Stimulated activated CD4-positive, alpha-beta T cell treated with anti-CD3 and anti-CD28 coated beads, Interleukin-1b, Interleukin-23, amount 100 ng/mL, for 4 hours (primary cell): ENCODE measurements around the gene VWCE.

Experiments
- DNase-seq, 2 donors: peaks; one replicate each; pipeline ENCODE4 v3.0.0-alpha.2; 2020; ENCODE audit warnings: low read depth in 2 of 2

Gene VWCE, protein sequence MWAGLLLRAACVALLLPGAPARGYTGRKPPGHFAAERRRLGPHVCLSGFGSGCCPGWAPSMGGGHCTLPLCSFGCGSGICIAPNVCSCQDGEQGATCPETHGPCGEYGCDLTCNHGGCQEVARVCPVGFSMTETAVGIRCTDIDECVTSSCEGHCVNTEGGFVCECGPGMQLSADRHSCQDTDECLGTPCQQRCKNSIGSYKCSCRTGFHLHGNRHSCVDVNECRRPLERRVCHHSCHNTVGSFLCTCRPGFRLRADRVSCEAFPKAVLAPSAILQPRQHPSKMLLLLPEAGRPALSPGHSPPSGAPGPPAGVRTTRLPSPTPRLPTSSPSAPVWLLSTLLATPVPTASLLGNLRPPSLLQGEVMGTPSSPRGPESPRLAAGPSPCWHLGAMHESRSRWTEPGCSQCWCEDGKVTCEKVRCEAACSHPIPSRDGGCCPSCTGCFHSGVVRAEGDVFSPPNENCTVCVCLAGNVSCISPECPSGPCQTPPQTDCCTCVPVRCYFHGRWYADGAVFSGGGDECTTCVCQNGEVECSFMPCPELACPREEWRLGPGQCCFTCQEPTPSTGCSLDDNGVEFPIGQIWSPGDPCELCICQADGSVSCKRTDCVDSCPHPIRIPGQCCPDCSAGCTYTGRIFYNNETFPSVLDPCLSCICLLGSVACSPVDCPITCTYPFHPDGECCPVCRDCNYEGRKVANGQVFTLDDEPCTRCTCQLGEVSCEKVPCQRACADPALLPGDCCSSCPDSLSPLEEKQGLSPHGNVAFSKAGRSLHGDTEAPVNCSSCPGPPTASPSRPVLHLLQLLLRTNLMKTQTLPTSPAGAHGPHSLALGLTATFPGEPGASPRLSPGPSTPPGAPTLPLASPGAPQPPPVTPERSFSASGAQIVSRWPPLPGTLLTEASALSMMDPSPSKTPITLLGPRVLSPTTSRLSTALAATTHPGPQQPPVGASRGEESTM

GRCh38 chr11:61294717-61295595 lies at the start of gene VWCE:
TSS of gene VWCE (minus strand) at chr11:61295316. CDS start at chr11:61295037, 279 bp downstream.
- peak; percentile 49 to 72 for DNase-seq

- DNase-seq, result no peak
These were observed 49.0 kb upstream of the VWCE start for GRCh38 chr11:61343792-61344745.

DNA sequence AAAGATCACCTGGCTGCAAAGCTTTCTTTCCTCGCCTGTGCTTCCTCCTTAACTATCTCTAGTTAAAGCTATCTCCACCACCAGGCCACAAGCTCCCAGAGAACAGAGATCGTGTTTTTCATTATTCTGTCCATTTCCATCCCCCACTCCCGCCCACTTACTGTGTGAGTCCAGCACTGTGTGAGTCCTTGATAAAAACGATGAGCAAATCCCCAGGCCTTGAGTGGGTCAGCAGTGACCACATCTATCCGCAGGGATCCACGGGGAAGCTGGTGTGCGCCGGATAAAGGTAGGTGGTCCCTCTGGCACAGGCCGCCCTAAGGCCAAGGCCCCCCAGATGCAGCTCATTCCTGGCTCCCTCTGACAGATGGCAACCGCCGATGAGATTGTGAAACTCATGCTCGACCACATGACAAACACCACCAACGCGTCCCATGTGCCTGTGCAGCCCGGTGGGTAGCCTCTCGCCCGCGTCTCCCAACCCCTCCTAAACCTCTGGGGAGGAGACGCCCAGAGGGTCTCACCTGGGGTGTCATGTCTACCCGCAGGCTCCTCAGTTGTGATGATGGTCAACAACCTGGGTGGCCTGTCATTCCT lies 47.2 kb upstream of the VWCE start:
- no peak for DNase-seq

GRCh38 chr11:61341706-61342105 lies 46.6 kb upstream of the VWCE start:
- DNase-seq, result no peak

GRCh38 chr11:61340979-61341378 lies 45.9 kb upstream of the VWCE start:
- no peak for DNase-seq

GRCh38 chr11:61339490-61339878 lies 44.4 kb upstream of the VWCE start:
- DNase-seq, result no peak

DNA sequence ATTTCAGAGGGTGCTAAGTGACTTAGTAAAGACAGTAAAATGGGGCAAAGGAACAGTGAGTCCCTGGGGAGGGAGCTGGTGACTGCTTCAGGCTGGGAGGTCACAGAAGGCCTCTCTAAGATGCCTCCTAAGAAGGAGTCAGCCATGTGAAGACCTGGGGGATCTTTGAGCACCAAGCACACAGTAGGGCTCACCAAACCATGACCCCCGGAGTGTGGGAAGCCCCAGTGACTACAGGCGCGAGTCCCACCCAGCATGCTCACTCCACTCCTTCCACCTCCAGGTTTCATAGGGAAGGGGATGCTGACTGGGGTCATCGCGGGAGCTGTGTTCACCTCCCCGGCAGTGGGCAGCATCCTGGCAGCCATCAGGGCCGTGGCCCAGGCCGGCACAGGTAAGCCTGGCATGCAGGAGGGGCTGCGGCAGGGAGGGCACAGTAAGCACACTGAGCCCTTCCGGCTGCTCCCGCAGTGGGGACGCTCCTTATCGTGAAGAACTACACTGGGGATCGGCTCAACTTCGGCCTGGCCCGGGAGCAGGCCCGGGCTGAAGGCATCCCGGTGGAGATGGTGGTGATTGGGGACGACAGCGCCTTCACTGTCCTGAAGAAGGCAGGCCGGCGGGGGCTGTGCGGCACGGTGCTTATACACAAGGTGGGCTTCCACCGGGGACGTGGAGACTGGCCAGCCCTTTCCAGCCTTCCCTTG lies 43.8 kb upstream of the VWCE start:
- no peak for DNase-seq

GRCh38 chr11:61337706-61338470 lies 42.8 kb upstream of the VWCE start:
- DNase-seq, result no peak

DNA sequence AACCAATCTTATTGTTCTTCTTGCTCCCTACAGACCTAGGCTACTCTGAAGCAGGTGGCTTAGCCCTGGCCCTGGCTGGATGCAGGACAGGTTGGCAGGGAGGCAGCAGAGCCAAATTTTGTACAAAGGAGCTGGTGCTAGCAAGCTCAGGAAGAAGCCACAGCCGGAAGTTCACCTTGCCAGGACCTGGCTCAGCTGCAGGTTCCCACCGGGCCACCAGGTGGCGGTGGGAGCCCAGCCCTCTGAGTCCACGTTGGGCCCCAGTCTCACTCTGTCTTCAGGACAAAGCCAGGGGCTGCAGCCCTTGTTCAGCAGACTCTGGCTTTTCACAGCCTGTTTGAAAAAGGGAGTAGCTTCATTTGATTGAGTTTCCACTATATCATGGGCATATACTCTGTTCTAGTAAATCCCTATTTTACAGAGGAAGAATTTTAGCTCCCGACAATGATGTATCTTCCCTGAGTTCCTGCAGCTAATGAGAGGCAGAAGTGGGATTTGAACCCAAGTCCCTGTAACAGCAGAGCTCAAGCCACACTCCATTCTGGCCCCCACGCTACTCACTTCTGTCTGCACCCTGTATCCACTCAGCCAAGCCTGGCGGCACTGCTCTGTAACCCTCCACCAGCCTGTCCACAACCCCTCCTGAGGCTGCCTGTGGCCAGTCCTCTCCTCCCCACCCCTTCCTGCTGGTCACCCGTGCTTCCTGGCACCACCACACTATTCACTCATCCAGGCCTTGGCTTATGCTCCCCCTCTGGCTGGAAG lies 41.2 kb upstream of the VWCE start:
- peak; percentile 76 to 77 for DNase-seq

DNA sequence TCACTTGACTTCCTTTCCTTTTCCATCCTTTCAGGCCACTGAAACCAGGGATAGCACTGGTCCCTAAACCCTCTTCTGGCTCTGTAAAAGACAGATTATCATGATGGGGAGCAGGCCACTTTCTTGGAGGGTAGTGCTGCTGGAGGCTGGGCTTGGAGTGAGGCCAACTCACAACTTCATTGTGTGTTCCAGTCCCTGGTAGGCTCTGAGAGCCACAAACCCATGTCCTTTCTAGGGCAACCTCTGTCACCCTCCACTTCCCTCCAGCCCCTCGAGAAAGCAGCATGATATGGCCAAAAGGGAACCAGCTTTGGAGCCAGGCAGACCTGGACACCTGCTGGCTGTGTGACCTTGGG lies 40.2 kb upstream of the VWCE start:
- DNase-seq, result no peak

DNA sequence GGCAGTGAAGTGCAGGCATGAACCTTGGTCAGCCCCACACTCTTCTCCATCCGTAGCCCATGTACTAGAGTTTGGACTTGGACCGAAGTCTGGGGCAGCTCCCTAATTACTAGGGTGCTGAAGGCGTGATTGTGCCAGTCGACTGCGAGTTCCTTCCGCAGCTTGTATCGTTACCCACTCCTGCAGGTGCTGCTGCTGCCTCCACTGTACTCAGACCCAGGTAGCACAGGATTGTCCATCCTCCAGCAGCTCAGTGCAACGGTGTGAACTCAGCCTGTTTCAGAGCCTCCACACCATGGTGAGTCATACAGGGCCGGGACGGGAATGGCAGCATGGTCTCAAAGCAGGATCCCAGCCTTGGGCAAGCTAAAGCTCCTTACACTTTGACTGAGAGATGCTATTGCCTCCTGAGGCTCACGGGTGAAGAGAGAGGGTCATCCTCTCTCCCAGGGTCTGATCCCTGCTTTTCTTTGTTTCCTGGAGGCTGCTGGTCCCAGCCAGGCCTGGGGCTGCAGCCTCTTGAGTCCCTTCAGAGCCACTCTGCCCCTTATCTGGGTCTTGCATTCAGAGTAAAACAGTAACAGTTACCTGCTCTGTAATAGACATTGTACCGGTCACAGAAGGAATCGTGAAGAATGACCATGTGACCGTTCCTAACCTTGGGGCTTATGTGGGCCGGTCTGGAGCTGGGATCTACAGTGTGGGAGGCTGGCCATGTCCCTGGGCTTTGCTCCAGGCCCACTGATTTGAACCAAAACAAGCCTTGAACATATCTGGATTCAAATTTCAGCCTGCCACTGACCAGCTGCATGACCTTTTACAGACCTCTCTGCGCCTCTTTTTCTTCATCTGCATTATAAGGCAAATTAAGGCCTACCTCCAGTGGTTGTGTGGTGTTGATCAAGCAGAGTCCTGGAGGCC lies 39.6 kb upstream of the VWCE start:
- no peak for DNase-seq

- DNase-seq, result peak in 1 of 2 donors; percentile 19
These were observed 38.7 kb upstream of the VWCE start for GRCh38 chr11:61333550-61334433.

- DNase-seq, result peak; percentile 93 to 97
These were observed 37.9 kb upstream of the VWCE start, which contains the start of the genes DDB1 and TKFC for GRCh38 chr11:61332797-61333549. TSS of gene DDB1 (minus strand) at chr11:61333105. CDS start at chr11:61332968, 137 bp downstream. TSS of gene TKFC (plus strand) at chr11:61333228. CDS start at chr11:61334729, 1,501 bp downstream.

- no peak for DNase-seq
These were observed 37.2 kb upstream of the VWCE start for GRCh38 chr11:61332281-61332796.

- DNase-seq, result no peak
These were observed 36.5 kb upstream of the VWCE start for GRCh38 chr11:61331651-61332050.
